Activated CD8-positive, alpha-beta memory T cell treated with anti-CD3 and anti-CD28 coated beads for 48 hours (primary cell): ENCODE data around the gene ATG101.
A peak's percentile ranks its signal among the peaks of the same experiment; 100 is the strongest.

Source experiments
- DNase-seq, 3 experiments: peaks; one replicate each; pipeline ENCODE4 v3.0.0-alpha.2; 2020; ENCODE audit warnings: low read depth in 2 of 3, low spot score in 2 of 3

ATG101 gene

DNA sequence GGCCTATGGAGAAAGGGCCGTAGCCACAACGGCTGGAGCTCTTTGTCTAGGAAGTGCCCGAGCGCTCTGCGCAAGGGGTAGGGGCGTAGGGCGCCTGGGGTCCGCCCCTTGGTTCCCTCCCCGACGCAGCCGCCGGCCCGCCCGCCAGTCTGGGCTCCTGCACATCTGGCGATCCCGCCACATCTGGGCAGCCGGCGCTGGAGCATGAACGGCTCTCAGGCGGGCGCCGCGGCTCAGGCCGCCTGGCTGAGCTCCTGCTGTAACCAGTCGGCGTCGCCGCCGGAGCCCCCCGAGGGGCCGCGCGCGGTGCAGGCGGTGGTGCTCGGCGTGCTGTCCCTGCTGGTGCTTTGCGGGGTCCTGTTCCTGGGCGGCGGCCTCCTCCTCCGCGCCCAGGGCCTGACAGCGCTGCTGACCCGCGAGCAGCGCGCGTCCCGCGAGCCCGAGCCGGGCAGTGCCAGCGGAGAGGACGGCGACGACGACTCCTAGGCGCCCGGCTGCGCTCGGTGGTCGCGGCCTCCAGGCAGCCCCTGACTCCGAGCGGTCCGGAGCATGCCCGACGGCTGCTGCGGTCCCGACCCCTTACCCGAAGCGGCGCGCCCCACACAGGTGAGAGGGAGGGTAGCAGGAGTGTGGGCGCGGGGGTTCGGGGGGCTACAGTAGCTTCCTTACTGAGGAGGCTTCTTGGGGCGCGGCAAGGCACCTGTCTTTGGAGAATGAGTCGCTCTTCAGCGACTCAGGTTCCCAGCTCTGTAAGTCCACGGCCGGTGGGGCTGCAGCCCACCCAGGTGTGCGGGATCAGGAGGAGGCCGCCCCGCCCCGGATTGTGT is 10.0 kb downstream of the ATG101 start, which contains the start of gene SMIM41:
SMIM41 (plus strand) TSS at position 129 of the 827 bp plus-strand sequence; CDS start at position 205, 76 bp downstream.
- no peak for DNase-seq

DNA sequence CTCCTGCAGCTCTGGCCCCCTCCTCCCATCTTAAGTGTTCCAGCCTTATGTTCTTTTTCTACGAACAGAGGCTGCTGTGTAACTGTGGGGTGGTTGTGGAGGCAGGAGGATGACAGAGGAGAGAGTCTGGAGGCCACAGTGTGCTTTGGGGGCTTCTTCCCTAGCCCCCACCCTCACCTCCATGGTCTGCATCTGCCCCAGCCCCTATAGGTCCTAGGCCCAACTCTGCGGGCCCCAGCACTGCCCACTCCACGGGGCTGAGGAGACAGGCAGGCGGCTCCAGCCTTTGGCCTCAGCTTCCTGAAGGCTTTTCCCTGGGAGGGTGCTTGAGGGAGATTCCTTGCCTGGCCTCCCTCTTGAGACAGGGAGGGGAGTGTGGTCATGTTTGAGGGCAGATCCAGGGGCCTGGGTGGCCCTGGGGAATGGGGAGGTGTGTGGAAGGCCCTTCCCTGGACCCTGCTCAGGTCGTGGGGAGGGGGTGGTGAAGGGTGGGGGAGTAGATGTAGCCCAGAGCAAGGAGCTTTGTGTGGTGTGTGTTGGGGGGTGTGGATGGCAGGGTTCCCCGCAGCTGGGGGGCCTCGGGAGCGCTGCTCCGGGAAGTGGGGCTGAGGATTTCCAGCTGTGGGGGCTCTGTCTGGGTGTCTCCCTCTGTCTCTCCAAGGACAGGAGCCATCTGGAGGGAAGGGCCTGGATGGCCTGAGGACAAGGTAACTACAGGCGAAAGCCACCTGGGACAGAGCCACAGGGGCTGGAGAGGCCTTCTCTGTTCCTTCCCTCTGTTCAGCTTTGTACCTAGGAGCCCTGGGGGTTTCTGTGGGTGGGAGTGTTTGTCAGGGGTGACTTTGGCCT is 10.8 kb downstream of the ATG101 start:
- DNase-seq = no peak

DNA sequence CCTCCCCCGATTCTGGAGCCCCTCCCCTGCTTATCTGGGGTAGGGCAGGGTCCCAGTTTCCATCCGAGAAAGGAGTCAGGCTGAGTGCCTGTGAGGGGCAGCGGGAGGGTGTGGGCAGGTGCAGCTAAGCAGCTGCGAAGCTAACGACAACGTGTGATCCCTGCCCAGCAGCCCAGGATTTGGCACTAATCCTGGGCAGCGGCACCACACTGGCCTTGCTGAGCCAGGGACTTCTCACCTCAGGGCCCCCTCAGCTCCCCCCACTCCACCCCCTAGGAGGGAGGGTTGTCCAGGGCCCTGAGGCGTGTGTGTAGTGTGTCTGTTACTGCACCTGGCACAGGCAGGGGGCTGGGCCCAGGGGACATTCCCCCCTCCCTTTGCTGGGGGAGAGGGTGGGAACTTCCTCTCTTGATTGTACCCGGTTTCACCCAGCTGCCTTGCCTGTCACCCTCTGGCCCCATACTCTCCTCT is 11.5 kb downstream of the ATG101 start:
- no peak for DNase-seq

DNA sequence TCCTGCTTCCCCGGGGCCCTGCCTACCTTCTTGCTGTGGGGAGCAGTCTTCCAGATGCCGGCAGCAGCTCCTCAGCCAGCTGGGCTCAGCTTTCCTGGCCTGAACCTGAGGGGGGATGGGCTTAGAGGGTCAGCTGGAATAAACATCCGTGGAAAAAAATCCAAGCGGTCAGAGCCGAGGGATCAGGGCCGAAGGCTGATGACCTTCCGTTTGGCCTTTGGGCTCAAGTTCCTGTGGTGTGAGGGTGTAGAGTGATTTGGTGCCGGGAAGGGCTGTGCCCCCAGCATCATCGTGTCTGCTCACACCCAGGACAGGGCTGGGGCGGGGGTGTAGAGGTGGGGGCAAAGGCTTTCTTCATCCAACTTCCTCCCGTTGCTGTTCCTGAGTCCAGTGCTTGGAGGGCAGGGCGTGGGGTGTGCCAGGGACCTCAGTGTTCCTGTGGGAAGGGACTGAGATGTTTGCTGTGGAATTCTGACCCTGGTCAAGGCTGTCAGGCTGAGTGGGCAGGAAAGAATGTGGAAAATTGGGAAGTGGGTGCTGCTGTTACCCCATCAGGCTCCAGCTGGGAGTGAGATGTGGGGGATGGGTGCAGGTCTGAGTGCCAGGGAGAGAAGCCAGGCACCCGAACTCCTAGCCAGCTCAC is 12.4 kb downstream of the ATG101 start:
- DNase-seq = no peak

DNA sequence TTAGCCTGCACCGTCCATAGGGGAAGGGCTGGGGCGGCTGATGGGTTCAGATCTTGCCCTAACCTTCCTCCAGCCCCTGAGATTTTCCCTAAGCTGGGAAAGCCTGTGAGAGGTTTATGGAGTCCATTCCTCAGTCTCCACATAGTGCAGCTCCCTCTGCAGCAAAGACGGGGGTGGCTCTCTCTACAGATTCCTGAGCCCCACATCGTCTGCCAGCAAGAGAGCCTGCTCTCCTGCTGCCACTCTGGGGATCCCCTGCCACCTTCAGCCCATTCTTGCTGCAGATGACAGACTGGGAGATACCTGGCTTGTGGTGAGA is 12.8 kb downstream of the ATG101 start:
- no peak for DNase-seq

DNA sequence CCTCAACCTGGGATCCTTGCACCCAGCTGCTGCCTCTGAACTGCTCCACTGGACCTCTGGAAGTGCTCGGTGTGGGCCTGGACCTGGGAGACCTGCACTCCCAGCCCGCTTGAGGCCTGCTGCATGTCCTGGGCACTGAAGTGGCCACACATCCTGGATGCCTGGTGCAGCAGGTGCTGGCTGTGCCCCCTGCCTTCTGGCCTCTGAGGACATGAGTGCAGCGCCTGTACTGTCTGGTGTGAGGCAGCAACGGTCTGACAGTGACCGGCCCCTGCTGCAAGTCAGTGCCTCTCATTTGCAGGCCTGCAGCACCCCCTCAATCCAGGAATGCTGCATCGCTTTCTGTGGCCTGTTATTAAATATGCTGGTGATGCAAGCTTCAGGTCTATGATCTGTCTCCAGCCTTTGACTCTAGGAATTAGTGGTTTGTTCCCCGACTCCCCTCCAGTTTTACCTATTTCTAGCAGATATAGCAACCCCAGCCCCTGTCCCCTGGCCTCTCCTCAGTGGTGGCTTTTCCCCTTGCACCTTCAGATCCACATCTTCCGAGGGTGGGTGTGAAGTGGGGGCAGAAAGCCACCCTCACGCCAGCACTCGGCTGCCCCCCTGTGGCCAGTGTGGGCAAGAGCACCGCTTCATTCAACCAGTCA is 13.3 kb downstream of the ATG101 start:
- peak; percentile 23 to 62 (median 57) for DNase-seq

DNA sequence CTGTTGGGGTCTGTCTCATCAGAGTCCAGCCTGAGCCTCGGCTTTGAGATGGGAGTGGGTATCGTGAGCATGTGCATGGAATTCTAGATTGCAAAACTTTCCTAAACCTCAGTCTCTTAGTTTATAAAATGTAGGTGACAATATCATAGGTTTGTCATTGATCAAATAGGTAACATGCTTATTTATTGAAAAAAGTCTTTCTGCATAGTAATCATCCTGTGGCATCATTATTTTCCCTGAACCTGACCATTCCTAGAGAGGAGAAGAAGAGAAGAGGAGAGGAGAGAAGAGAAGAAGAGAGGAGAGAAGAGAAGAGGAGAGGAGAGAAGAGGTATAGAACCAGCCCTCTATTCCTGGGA is 13.8 kb downstream of the ATG101 start:
- no peak for DNase-seq

DNA sequence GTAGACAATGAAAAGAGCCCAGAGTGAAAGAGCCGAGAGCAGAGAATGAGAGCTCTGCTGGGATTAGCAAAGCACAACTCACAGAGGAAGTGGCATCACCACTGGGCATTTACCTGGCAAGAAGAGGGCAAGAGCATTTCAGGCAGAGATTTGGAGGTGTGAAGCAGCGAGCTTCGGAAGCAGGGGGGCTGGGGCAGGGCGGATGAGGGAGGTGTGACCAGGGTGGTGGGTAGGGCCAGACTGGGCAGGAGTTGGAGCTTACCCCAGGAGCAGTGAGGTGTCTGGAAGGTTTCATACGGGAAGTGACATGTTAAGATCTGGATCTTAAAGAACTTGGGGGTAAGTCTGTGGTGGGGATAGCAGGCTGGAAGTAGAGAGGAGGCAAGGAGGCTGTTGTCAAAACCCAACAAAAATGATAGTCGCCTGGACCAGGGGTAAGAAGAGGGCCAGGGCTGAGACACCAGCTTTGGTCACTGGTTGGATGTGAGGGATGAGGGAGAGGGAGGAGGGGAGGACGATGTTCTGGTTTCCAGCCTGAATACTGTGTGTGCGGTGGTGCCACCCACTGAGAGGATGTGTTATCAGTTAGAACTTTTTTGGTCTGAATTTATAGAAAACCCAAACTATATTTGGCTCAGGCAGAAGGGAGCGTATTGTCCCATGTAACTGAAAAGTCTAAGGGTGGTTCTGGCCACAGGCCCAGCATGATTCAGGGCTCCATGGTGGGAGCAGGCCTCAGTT is 14.9 kb downstream of the ATG101 start:
- DNase-seq = no peak

DNA sequence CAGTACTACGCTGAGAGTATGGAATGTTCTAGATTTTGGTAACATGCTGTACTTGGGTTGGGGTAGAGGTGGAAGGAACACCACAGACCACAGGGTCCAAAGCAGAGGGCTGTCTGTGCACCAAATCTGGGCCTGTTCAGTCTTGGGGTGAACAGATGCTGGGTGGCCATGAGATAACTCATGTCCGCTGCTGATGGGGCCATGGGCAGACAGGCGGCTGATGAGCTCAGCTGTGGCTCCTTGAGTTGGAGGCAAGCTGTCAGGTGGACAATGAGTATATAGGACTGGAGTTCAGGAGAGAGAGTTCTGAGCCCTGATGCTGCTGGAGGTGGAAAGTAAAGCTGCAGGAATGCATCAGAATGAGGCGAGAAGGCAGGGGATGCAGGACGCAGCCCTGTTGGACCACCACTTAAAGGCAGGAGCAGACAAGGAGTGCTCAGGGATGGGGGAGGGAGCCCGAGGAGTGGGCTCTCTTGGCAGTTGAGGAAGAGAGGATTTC is 16.0 kb downstream of the ATG101 start:
- DNase-seq = no peak

DNA sequence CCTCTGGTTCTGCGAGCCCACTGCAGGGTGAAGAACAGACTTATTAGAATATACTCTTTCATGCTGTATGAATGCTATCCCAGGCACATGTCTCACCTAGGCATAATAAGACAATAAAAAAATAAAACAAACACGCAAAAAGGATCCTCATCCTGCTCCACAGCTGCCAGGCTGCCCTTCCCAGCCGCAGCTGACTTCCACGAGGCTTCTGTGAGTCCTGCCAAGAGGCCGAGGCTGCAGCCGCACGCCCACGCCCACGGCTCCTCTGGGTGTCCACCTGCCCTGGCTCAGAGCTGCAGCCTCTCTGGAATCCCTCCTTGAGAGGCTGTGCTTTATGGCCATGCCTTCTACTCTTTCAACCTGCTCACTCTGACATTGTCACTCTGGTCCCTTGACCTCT is 16.6 kb downstream of the ATG101 start:
- no peak for DNase-seq

DNA sequence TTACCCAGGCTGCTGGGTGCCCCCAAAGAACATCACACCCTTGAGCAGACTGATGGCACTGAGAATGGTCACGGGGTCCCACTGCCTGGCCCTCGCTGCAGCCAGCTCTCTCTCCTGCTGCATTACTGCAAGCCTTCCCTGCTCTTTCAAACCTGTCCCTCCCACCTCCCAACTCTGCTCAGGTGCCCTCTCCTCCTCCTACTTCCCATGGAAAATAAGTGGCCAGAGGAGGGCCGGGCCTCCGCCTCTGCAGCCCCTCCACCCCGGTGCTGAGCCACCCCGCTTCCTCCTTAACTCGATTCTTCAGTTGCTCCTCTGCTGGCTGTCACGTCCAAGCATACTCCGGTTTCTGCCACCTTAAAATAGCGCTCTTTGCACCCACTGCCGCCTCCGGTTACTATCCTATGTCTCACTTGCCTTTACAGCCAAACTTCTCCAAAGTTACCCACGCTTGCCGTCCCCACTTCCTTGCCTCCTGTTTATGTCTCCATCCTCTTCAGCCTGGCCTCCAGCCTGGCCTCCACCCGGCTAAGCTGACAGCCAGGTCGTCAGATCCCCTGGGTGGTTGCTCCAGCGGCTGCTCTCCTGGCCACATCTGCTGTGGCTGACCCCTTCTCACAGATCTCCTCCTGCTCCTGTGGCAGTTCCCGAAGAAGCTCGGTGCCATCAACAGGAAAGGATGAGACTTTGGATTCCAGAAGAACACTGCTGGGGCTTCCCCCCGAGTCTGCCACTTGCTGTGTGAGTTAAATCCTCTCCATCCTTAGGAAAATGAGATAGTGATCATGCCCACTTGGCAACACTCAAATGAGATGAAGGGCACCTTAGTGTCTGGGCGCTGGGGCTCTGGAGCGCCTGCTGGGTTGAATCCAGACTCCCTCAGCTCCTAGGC is 17.4 kb downstream of the ATG101 start:
- no peak for DNase-seq

DNA sequence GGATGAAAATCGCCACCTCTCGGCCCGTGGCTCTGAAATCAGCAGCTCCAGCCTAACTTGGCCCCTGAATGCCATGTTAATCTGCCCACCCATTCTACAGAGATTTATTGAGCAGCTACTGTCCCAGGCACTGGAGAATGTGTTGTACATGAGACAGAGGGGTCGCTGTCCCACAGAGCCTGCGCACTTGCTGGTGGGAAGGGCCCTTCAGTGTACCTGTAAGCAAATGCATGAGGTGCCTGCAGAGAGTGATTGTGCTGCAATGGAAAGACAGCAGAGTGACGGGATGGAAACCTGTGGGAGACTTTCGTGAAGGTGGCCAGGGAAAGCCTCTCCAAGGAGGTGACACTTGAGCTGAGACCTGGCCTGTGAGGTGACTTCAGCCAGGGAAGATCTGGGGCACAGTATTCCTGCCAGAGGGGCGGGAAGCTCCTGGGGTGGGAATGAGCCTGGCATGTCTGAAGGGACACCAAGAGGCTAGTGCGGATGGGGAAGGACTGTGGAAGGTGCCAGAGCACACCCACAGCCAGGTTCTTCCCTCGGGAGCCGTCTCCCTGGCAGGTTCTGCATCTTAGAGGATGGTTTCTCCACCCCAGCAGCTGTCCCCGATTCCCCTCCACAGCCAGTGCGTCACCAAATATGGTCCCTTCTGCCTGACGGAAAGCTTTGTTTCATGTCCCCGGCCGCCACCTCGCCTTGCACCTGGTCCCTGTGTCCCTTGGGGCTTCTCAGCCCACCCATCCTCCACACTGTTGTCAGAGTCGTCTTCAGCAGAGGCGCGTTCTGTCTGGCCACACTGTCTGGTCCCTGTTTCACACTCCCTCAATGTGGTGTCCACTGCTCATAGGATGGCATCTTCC is 18.4 kb downstream of the ATG101 start:
- no peak for DNase-seq

DNA sequence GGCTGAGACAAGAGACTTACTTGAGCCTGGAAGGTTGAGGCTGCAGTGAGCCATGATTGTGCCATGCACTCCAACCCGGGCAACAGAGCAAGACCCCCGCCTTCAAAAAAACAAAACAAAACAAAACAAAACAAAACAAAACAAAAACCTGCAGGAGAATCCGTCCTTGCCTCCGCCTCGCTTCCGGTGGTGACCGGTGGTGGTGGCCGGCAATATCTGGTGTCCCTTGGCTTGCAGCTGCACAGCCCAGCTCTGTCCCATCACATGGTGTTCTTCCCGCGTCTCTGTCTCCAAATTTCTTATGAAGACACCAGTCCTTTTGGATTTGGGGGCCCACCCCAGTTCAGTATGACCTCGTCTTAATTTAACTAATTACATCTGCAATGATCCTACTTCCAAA is 19.7 kb downstream of the ATG101 start:
- DNase-seq = no peak

DNA sequence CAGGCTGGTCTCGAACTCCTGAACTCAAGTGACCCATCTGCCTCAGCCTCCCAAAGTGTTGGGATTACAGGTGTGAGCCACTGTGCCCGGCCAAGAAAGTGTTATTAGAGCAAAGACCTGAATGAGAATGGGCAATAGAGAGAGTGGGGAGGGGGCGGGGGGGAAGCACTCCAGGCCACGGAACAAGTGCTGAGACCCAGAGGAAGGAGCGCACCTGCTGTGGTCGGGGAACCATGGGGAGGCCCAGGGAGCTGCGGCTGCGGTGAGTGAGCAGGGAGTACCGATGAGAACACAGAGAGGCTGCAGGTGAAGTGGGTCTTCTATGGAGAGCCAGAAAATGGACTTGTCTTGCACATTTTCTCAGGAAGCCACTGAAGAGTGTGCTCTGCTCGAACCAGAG is 20.5 kb downstream of the ATG101 start:
- no peak for DNase-seq

DNA sequence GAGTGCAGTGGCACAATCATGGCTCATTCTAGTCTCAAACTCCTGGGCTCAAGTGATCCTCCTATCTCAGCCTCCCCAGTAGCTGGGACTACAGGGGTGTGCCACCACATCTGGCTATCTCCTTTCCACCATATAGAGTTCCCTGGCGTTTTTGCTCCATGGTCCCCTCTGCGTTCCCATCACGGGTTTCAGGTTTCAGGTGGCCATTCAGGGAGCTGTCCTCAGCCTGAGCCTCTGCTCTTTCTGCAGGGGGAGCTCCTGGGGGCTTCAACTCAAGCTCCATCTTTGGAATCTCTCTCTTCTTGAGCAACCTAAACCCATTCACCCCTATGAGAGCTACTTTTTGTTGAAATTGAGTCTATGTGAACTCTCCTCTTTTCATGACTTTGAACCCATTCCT is 21.3 kb downstream of the ATG101 start:
- no peak for DNase-seq

DNA sequence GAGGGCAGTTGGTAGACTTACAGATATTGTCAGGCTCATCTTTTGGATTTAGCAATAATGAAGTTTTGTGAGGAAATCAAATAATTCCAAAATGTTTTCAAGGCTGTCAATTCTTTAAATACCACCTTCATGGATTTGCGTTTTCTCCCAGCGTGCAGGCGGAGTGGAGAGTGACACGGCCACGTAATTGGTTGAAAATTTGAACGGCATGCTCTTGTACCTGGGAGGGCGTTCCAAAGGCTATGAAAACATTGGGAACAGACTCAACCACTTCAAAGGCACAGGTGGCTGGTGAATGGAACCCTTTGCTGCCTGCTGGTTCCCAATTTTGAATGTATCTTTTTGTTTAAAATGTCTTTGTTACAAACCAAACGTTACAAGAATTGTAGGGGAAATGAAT is 22.1 kb downstream of the ATG101 start:
- DNase-seq = no peak

DNA sequence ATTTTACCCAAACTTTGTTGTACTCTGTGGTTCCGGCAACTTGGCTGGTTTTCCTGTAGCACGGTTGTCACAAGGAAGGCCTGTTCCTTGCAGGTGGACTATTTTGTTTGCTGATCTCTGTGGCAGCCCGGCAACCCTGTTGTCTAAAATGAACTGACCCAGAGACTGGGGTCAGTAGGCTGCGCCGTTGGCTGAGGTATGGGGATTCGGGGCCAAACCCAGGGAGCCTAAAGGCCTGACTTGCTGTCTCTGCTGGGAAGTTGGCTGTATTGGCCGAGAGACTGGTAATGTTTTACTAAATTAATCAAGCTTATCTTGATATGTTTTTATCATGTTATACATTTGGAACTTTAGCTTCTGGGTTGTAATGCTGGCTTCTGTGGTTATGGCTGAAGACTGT is 23.6 kb downstream of the ATG101 start:
- no peak for DNase-seq

DNA sequence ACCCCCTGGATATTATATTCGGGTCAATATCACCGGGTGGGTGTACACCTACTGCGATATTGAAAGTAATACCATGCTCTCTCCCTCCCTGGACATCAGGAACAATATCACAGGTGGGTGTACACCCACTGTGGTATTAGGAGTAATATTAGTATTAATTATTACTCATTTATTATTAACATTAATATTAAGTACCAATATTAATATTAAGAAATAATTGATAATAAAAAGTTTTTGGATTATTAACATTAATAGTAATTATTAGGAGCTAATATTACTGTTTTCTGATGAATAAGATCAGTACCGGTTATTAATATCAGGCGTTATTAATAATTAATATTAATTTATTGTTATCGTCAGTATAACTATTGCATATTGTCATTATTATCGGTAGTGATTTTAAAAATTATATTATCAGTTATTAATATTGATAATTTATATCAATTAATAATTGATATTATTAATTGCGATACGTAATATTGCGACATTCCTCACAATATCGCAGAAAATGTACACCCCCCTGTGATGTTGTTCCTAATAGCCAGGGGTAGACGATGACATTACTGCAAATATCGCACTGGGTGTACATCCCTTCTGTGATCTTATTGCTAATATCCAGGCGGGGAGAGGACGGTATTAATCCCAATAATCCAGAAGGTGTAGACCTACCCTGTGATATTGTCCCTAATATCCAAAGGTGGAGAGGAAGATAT is 26.7 kb downstream of the ATG101 start:
- DNase-seq = no peak
